Body of pancreas (tissue), 4 donors: ENCODE results near the gene CAPN14. TPM values are rescaled to one million over a fixed set of nuclear protein-coding genes. Genes with fewer than 3 reads are reported as not detected.

Experiments used
- ATAC-seq: fragments of 150-250 bp; one replicate; pipeline ENCODE4 v1.9.1; 2016
- DNase-seq, 4 donors: peaks; one replicate each; pipeline ENCODE4 v3.0.0-alpha.2; 2019
- H3K27ac ChIP-seq, 4 donors: fragments of 200-600 bp; sonication (generic); 1 replicate in 3 of 4; 2 replicates in 1 of 4; pipeline versions ENCODE4 v1.5.1 to v1.6.1; 2016 to 2019; ENCODE audit warnings: mild to moderate bottlenecking in 1 of 4, mixed read lengths in 1 of 4, moderate library complexity in 1 of 4
- H3K27me3 ChIP-seq, 2 donors: fragments of 200-600 bp; sonication (generic); one replicate each; pipeline ENCODE4 v1.6.0; 2016; ENCODE audit warnings: mild to moderate bottlenecking in 1 of 2
- H3K36me3 ChIP-seq, 2 donors: fragments of 200-600 bp; sonication (generic); replicated peaks in 1 of 2; 2 replicates each; pipeline ENCODE4 v1.5.1; 2016; ENCODE audit warnings: low read depth in 2 of 2; ENCODE audit not compliant: insufficient read depth in 1 of 2
- H3K4me1 ChIP-seq: fragments of 200-600 bp; sonication (generic); one replicate; pipeline ENCODE4 v1.6.0; 2016
- H3K4me3 ChIP-seq, 2 donors: fragments of 200-600 bp; sonication (generic); 1 replicate in 1 of 2; 2 replicates in 1 of 2; pipeline ENCODE4 v1.5.1; 2016 to 2019
- H3K9me3 ChIP-seq, 3 donors: fragments of 200-600 bp; sonication (generic); 1 replicate in 2 of 3; 2 replicates in 1 of 3; pipeline ENCODE4 v1.5.1; 2016
- POLR2A ChIP-seq, 3 donors: fragments of 450-650 bp; IDR thresholded peaks; one replicate each; pipeline ENCODE4 v1.6.1; 2016; ENCODE audit warnings: antibody characterized with exemption in 3 of 3, mild to moderate bottlenecking in 2 of 3
- WGBS, 2 donors: methylation state at CpG; one replicate each; pipeline ENCODE4 v1.1.5; 2017; 5-methylcytosine and 5-hydroxymethylcytosine counted together
- intact Hi-C: fragments of 100-400 bp; cut with DNase I; formaldehyde crosslinking; loops from one replicate; pipeline ENCODE4 v1.15.1; 2023
- total RNA-seq, 2 donors: library from RNA; depleted of rRNA; stranded (reverse); fragments of >200 nt; gene quantifications; one replicate each; pipeline ENCODE4 v1.1.0, GENCODE V29; 2016
- TF ChIP-seq, protein P1 (sequence below), 7 experiments: fragments of 450-650 bp in 4 of 7; fragments of 200-600 bp in 3 of 7; sonication (generic) in 3 of 7; IDR thresholded peaks; one replicate each; pipeline ENCODE4 v1.5.1; 2016 to 2019; ENCODE audit warnings: antibody characterized with exemption in 7 of 7

CAPN14 gene
- total RNA-seq, 2 donors from 2014 or later = not detected

DNA sequence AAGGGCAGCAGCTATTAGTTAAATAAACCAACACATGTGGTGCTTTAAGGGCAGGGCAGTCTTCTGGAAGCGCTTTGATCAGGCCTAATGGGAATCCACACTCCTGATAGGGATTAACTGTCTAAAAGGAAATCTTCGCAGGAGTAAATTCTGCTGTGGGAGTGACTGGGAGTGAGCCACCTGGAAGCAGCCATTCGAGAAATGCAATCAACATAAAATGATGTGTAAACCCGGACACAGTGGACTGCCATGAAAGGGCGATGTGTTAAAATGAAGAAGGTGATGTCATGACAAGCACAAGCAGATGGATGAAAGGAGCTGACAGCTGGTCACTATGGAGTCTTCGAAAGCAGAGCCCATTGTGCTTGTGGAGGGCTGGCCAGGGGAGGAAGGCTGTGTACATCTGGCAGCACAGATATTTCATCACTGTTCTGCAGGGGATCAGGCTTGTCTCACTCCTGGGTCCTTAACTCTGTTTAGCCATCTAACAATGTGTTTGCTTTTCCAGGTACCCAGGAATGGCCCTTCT lies 54.2 kb downstream of the CAPN14 start:
- intact Hi-C loops = no loop called here
- 51 to 70% methylated on average over 6 of the region's 6 CpGs for WGBS, 2 donors

DNA sequence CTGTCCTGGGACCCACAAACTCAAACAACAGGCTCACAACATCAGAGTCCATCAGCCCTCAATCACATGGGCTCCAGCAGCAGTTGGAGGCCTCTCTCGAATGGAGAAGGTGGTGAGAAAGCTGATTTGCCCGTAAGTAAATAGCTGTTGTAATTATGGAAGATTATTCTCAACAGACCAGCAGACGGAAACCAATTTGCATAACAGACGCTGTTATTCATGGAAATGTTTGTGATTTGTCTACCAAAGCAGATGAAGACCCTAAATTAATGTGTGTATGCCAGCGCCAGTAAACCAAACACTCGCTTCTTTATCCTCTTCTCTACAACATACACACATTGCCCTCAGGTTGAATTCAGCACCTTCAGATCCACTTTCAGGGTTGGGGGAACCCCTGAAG lies 55.7 kb downstream of the CAPN14 start:
- TF ChIP-seq, protein P1, sequence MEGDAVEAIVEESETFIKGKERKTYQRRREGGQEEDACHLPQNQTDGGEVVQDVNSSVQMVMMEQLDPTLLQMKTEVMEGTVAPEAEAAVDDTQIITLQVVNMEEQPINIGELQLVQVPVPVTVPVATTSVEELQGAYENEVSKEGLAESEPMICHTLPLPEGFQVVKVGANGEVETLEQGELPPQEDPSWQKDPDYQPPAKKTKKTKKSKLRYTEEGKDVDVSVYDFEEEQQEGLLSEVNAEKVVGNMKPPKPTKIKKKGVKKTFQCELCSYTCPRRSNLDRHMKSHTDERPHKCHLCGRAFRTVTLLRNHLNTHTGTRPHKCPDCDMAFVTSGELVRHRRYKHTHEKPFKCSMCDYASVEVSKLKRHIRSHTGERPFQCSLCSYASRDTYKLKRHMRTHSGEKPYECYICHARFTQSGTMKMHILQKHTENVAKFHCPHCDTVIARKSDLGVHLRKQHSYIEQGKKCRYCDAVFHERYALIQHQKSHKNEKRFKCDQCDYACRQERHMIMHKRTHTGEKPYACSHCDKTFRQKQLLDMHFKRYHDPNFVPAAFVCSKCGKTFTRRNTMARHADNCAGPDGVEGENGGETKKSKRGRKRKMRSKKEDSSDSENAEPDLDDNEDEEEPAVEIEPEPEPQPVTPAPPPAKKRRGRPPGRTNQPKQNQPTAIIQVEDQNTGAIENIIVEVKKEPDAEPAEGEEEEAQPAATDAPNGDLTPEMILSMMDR (IDR thresholded peaks at IDR 0.05) = no peak
- no peak for TF ChIP-seq POLR2A (IDR thresholded peaks at IDR 0.05)
- 76 to 77% methylated on average over 6 of the region's 6 CpGs for WGBS, 2 donors
- Histone ChIP-seq H3K9me3 (no peaks in the 10 kb centered on the region), H3K27me3 (no peaks in the 10 kb centered on the region), H3K4me1 (no peaks in the 10 kb centered on the region), H3K4me3 (no peak overlapping the region), H3K36me3 (no peaks in the 10 kb centered on the region), H3K27ac (no peak overlapping the region)
- ATAC-seq = no peak
- intact Hi-C loops = no loop called here
- no peak for DNase-seq

More for the DNA sequence above, 54.2 kb downstream of the CAPN14 start:
- H3K36me3 ChIP-seq = no peaks in the 10 kb centered on the region
- no peaks in the 10 kb centered on the region for H3K4me1 ChIP-seq
- no peaks in the 10 kb centered on the region for H3K27me3 ChIP-seq
- ATAC-seq (no peak), DNase-seq (no peak)
- H3K9me3 ChIP-seq = no peaks in the 10 kb centered on the region
- no peak overlapping the region for H3K27ac ChIP-seq
- TF ChIP-seq POLR2A (IDR thresholded peaks at IDR 0.05) = no peak
- TF ChIP-seq, protein P1 (IDR thresholded peaks at IDR 0.05) = no peak
- no peak overlapping the region for H3K4me3 ChIP-seq

DNA sequence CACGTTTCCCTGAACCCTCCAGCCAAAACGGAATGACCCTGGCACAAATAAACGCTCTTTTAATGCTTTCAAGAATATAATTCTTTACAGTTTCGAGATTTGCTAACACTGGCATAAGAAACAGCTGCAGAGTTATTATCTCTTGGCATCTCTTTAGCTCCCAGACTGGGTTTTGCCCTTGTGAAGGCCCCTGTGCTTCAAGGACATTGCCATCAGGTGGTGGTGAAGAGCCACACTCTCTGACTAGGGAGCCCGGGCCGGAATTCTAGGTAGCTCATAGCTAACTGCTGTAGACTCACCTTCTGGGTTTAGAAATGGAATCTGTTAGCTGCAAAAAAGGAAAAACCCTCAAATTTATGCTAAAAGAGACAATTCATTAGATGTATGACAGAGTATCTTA lies 65.8 kb downstream of the CAPN14 start:
- Histone ChIP-seq H3K4me3 (no peak overlapping the region), H3K27ac (no peak overlapping the region), H3K4me1 (no peaks in the 10 kb centered on the region), H3K36me3 (no peaks in the 10 kb centered on the region), H3K9me3 (no peaks in the 10 kb centered on the region), H3K27me3 (no peaks in the 10 kb centered on the region)
- no peak for ATAC-seq
- TF ChIP-seq POLR2A (IDR thresholded peaks at IDR 0.05) = no peak
- TF ChIP-seq, protein P1 (IDR thresholded peaks at IDR 0.05) = no peak
- no peak for DNase-seq
- intact Hi-C loops = no loop called here
- WGBS, 2 donors = 58 to 67% methylated on average over 6 of the region's 6 CpGs

DNA sequence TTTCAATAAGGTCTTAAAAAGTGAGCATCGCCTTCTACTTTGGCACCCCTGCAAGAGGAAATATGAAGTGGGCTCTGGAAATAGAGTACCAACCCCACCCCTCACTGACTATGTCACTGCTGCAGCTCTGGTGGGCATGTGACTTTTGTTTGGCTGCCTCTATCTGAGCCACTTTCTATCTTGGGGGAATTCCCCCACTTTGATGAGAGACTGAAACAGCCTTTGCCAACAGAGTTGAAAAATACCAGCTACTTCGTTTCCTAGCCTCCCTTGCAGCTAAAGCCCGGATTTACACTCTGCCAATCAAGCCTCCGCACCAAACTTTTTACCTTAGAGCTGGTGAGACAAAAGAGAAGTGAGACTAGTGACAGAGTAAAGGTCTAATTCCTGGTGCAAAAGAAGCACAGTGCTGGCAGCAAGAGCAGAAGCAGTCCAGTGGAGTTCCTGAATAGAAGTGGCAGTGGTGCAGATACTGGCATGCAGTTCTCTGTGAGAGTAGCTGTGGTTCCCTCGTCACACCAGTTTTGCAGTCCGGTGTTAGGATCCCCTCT lies 67.1 kb downstream of the CAPN14 start:
- no peak for TF ChIP-seq POLR2A (IDR thresholded peaks at IDR 0.05)
- TF ChIP-seq, protein P1 (IDR thresholded peaks at IDR 0.05) = no peak
- intact Hi-C loops = no loop called here

DNA sequence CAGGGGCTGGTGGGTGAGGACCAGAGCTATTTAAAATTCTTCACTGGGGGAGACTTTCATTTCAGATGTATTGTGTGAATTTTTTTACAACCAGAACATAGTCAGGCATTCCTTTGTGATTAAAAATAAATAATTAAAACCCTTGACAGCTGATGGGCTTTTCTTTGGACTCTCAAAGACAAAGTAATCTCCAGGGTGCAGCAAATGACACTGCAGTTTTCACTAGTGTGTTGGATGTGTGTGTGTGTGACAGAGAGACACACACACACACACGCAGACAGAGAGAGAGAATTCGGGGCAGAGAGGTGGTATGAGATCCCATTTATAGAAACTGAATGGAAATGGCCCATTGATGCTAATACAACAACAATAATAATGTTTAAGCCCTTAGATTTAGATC lies 68.8 kb downstream of the CAPN14 start:
- no peak overlapping the region for H3K4me3 ChIP-seq
- DNase-seq (no peak), ATAC-seq (no peak)
- 66 to 76% methylated on average over 2 of the region's 2 CpGs for WGBS, 2 donors
- intact Hi-C loops = no loop called here
- no peaks in the 10 kb centered on the region for H3K36me3 ChIP-seq
- H3K4me1 ChIP-seq = no peaks in the 10 kb centered on the region
- TF ChIP-seq, protein P1 (IDR thresholded peaks at IDR 0.05) = no peak
- TF ChIP-seq POLR2A (IDR thresholded peaks at IDR 0.05) = no peak
- H3K9me3 ChIP-seq = no peaks in the 10 kb centered on the region
- no peaks in the 10 kb centered on the region for H3K27me3 ChIP-seq
- no peak overlapping the region for H3K27ac ChIP-seq

More for the DNA sequence above, 67.1 kb downstream of the CAPN14 start:
- Histone ChIP-seq H3K4me3 (no peak overlapping the region), H3K27ac (no peak overlapping the region), H3K4me1 (no peaks in the 10 kb centered on the region), H3K27me3 (no peaks in the 10 kb centered on the region), H3K9me3 (no peaks in the 10 kb centered on the region), H3K36me3 (no peaks in the 10 kb centered on the region)
- no peak for ATAC-seq
- WGBS, 2 donors = 71 to 76% methylated on average over 6 of the region's 6 CpGs
- no peak for DNase-seq
